Spinal cord (tissue), 10 donors: ENCODE data around the gene SLC49A3. TPM values are rescaled to one million over a fixed set of nuclear protein-coding genes. Genes with fewer than 3 reads are reported as not detected.

Source experiments
- DNase-seq, 6 donors: peaks; one replicate each; pipeline versions ENCODE4 v3.0.0 to v3.0.0-alpha.2; 2013 to 2015; ENCODE audit warnings: low spot score in 6 of 6, low read depth in 4 of 6
- H3K27ac ChIP-seq: one replicate; pipeline ENCODE4 v1.5.1; 2013; ENCODE audit warnings: low read depth, low read length, control low read depth
- H3K27me3 ChIP-seq: one replicate; pipeline ENCODE4 v1.6.1; 2013; ENCODE audit warnings: low read length; ENCODE audit not compliant: control insufficient read depth, insufficient read depth
- H3K36me3 ChIP-seq: one replicate; pipeline ENCODE4 v1.6.1; 2013; ENCODE audit warnings: low read length; ENCODE audit not compliant: control insufficient read depth, insufficient read depth
- H3K4me1 ChIP-seq: one replicate; pipeline ENCODE4 v1.6.1; 2013; ENCODE audit warnings: low read length; ENCODE audit not compliant: control insufficient read depth, insufficient read depth
- H3K4me3 ChIP-seq: one replicate; pipeline ENCODE4 v1.5.1; 2013; ENCODE audit warnings: low read depth, low read length, control low read depth
- H3K9me3 ChIP-seq: one replicate; pipeline ENCODE4 v1.6.1; 2013; ENCODE audit warnings: low read length; ENCODE audit not compliant: control insufficient read depth, insufficient read depth
- WGBS: methylation state at CpG from one replicate; pipeline ENCODE4 v1.1.5; 2013; ENCODE audit warnings: missing lambda C conversion rate; ENCODE audit not compliant: insufficient coverage; 5-methylcytosine and 5-hydroxymethylcytosine counted together
- polyA plus RNA-seq, 2 donors: library from polyadenylated mRNA; unstranded; fragments of 120-200 nt; gene quantifications; one replicate each; pipeline ENCODE4 v1.2.1, GENCODE V29; 2013; ENCODE audit not compliant: insufficient read length in 2 of 2
- total RNA-seq, 2 donors: library from RNA; depleted of rRNA in 1 of 2; stranded (reverse); fragments of 120-200 nt in 1 of 2; fragments of >200 nt in 1 of 2; gene quantifications; one replicate each; pipeline versions ENCODE4 v1.2.3 to v1.2.4, GENCODE V29; 2013 to 2014
- donor health status: healthy.

SLC49A3 gene
- total and polyA plus RNA-seq, 4 donors = 1.6 to 6.4 (median 3.4) TPM

- Histone ChIP-seq H3K36me3 (peaks cover 58% of the 10 kb centered on the region), H3K4me3 (peak overlapping the region; percentile 60), H3K27me3 (no peaks in the 10 kb centered on the region), H3K9me3 (no peaks in the 10 kb centered on the region), H3K4me1 (peaks cover 36% of the 10 kb centered on the region), H3K27ac (no peak overlapping the region)
- 46% methylated on average over 20 of the region's 20 CpGs for WGBS
- DNase-seq = no peak
Observed at GRCh38 chr4:663046-663437, 25.9 kb downstream of the SLC49A3 start.

- Histone ChIP-seq H3K4me3 (no peak overlapping the region), H3K4me1 (peaks cover 36% of the 10 kb centered on the region), H3K27ac (no peak overlapping the region), H3K36me3 (peaks cover 63% of the 10 kb centered on the region), H3K27me3 (no peaks in the 10 kb centered on the region), H3K9me3 (no peaks in the 10 kb centered on the region)
- 95% methylated on average over 41 of the region's 42 CpGs for WGBS
- no peak for DNase-seq
Observed at GRCh38 chr4:661881-662761, 26.8 kb downstream of the SLC49A3 start.

- Histone ChIP-seq H3K4me1 (peaks cover 36% of the 10 kb centered on the region), H3K27ac (no peak overlapping the region), H3K4me3 (no peak overlapping the region), H3K9me3 (no peaks in the 10 kb centered on the region), H3K36me3 (peaks cover 55% of the 10 kb centered on the region), H3K27me3 (no peaks in the 10 kb centered on the region)
- no peak for DNase-seq
- 93% methylated on average over 3 of the region's 3 CpGs for WGBS
Observed at GRCh38 chr4:661231-661630, 27.7 kb downstream of the SLC49A3 start.

- WGBS = 95% methylated on average over 10 of the region's 10 CpGs
- Histone ChIP-seq H3K27ac (no peak overlapping the region), H3K9me3 (no peaks in the 10 kb centered on the region), H3K36me3 (peaks cover 50% of the 10 kb centered on the region), H3K27me3 (no peaks in the 10 kb centered on the region), H3K4me3 (no peak overlapping the region), H3K4me1 (peaks cover 33% of the 10 kb centered on the region)
- DNase-seq = no peak
Observed at GRCh38 chr4:660401-660800, 28.6 kb downstream of the SLC49A3 start.

- Histone ChIP-seq H3K4me3 (no peak overlapping the region), H3K27me3 (no peaks in the 10 kb centered on the region), H3K4me1 (peaks cover 27% of the 10 kb centered on the region), H3K27ac (no peak overlapping the region), H3K36me3 (peaks cover 49% of the 10 kb centered on the region), H3K9me3 (no peaks in the 10 kb centered on the region)
- no peak for DNase-seq
- 98% methylated on average over 4 of the region's 8 CpGs for WGBS
Observed at GRCh38 chr4:659851-660250, 29.1 kb downstream of the SLC49A3 start.

- Histone ChIP-seq H3K27ac (no peak overlapping the region), H3K4me3 (no peak overlapping the region), H3K27me3 (no peaks in the 10 kb centered on the region), H3K4me1 (peaks cover 18% of the 10 kb centered on the region), H3K36me3 (peaks cover 49% of the 10 kb centered on the region), H3K9me3 (no peaks in the 10 kb centered on the region)
- no peak for DNase-seq
- WGBS = 95% methylated on average over 31 of the region's 32 CpGs
Observed at GRCh38 chr4:658681-659667, 30.0 kb downstream of the SLC49A3 start.

- Histone ChIP-seq H3K27me3 (no peaks in the 10 kb centered on the region), H3K36me3 (peaks cover 49% of the 10 kb centered on the region), H3K27ac (no peak overlapping the region), H3K9me3 (no peaks in the 10 kb centered on the region), H3K4me1 (peaks cover 18% of the 10 kb centered on the region), H3K4me3 (no peak overlapping the region)
- DNase-seq = peak in 2 of 6 donors; percentile 1 to 42
- WGBS = 90% methylated on average over 25 of the region's 27 CpGs
Observed at GRCh38 chr4:657834-658667, 30.9 kb downstream of the SLC49A3 start.

- H3K36me3 ChIP-seq = peaks cover 46% of the 10 kb centered on the region
- peaks cover 13% of the 10 kb centered on the region for H3K4me1 ChIP-seq
- H3K27me3 ChIP-seq = no peaks in the 10 kb centered on the region
- H3K27ac ChIP-seq = no peak overlapping the region
- H3K9me3 ChIP-seq = no peaks in the 10 kb centered on the region
- H3K4me3 ChIP-seq = no peak overlapping the region
- DNase-seq = no peak
- WGBS = 85% methylated on average over 23 of the region's 23 CpGs
Observed at GRCh38 chr4:657338-657833, 31.6 kb downstream of the SLC49A3 start.
